Choroid plexus epithelial cell (primary cell): ENCODE data around the gene PHF3.

Experiments
- DNase-seq: peaks from one replicate; pipeline ENCODE4 v3.0.0-alpha.2; 2010; ENCODE audit warnings: low read depth
- H3K4me3 ChIP-seq: 2 replicates; pipeline ENCODE4 v1.5.1; 2011; ENCODE audit warnings: low read depth, mild to moderate bottlenecking, control low read depth, low read length, moderate library complexity
- CTCF ChIP-seq: conservative IDR thresholded peaks from 2 replicates; pipeline ENCODE4 v1.5.1; 2011; ENCODE audit warnings: low read depth, mild to moderate bottlenecking, control low read depth, inconsistent platforms, low read length, moderate library complexity

PHF3 gene

GRCh38 chr6:63705707-63706106 is 70.1 kb downstream of the PHF3 start:
- TF ChIP-seq CTCF, result no peak
- no peak overlapping the region for H3K4me3 ChIP-seq
- no peak for DNase-seq

- no peak overlapping the region for H3K4me3 ChIP-seq
- TF ChIP-seq CTCF, result no peak
- DNase-seq, result no peak
Observed at GRCh38 chr6:63706630-63707029, 71.0 kb downstream of the PHF3 start.

- H3K4me3 ChIP-seq, result no peak overlapping the region
- no peak for TF ChIP-seq CTCF
- no peak for DNase-seq
Observed at GRCh38 chr6:63708631-63709030, 73.0 kb downstream of the PHF3 start.

- no peak for TF ChIP-seq CTCF
- no peak for DNase-seq
- H3K4me3 ChIP-seq, result no peak overlapping the region
Observed at GRCh38 chr6:63709148-63709547, 73.5 kb downstream of the PHF3 start.

- no peak for DNase-seq
Observed at GRCh38 chr6:63713332-63713731, 77.7 kb downstream of the PHF3 start.

GRCh38 chr6:63714091-63714490 is 78.5 kb downstream of the PHF3 start:
- no peak overlapping the region for H3K4me3 ChIP-seq
- no peak for DNase-seq
- no peak for TF ChIP-seq CTCF

More at GRCh38 chr6:63713332-63713731, 77.7 kb downstream of the PHF3 start:
- TF ChIP-seq CTCF, result no peak
- no peak overlapping the region for H3K4me3 ChIP-seq

- DNase-seq, result no peak
- no peak overlapping the region for H3K4me3 ChIP-seq
- TF ChIP-seq CTCF, result no peak
Observed at GRCh38 chr6:63716169-63716568, 80.6 kb downstream of the PHF3 start.
